CD8-positive, alpha-beta memory T cell (primary cell): Measurements from ENCODE around the gene ARID5A. TPM values are rescaled to one million over a fixed set of nuclear protein-coding genes. Genes with fewer than 3 reads are reported as not detected.
A peak's percentile ranks its signal among the peaks of the same experiment; 100 is the strongest.

Experiments
- CTCF ChIA-PET: fragments of 350-600 bp; sonication (Branson Sonifier 250); formaldehyde crosslinking; loops from one replicate; lab custom pipeline; 2021; ENCODE audit warnings: antibody characterized with exemption; lab: Charles Lee
- POLR2A ChIA-PET: fragments of 350-600 bp; sonication (Branson Sonifier 250); formaldehyde crosslinking; loops from one replicate; lab custom pipeline; 2021; ENCODE audit warnings: antibody characterized with exemption; lab: Charles Lee
- DNase-seq, 5 donors: peaks; one replicate each; pipeline versions ENCODE4 v3.0.0 to v3.0.0-alpha.2; 2020 to 2022; ENCODE audit warnings: mixed read lengths in 1 of 5
- H3K27ac ChIP-seq: one replicate; pipeline ENCODE4 v1.7.0; 2013; ENCODE audit warnings: low read depth, mild to moderate bottlenecking, low read length, moderate library complexity
- H3K27me3 ChIP-seq: 2 replicates; pipeline ENCODE4 v1.7.0; 2013; ENCODE audit warnings: low read length, mild to moderate bottlenecking; ENCODE audit not compliant: insufficient read depth, poor library complexity, severe bottlenecking
- H3K36me3 ChIP-seq: 2 replicates; pipeline ENCODE4 v1.7.0; 2013; ENCODE audit warnings: mild to moderate bottlenecking, low read length, moderate library complexity; ENCODE audit not compliant: insufficient read depth
- H3K4me1 ChIP-seq: 2 replicates; pipeline ENCODE4 v1.7.0; 2013; ENCODE audit warnings: mild to moderate bottlenecking, low read length, moderate library complexity; ENCODE audit not compliant: insufficient read depth
- H3K4me3 ChIP-seq: 2 replicates; pipeline ENCODE4 v1.7.0; 2013; ENCODE audit warnings: mild to moderate bottlenecking, low read length
- H3K9me3 ChIP-seq: 2 replicates; pipeline ENCODE4 v1.7.0; 2013; ENCODE audit warnings: mild to moderate bottlenecking, low read length
- H3K27ac Mint-ChIP-seq, 8 donors: one replicate each; pipeline ENCODE4 v1.8.0; 2020 to 2021; ENCODE audit warnings: mixed read lengths in 8 of 8, mild to moderate bottlenecking in 6 of 8, inconsistent platforms in 3 of 8, moderate library complexity in 3 of 8
- H3K27me3 Mint-ChIP-seq, 2 donors: one replicate each; pipeline ENCODE4 v1.8.0; 2020 to 2021; ENCODE audit warnings: mixed read lengths in 2 of 2, mild to moderate bottlenecking in 1 of 2, moderate library complexity in 1 of 2
- H3K36me3 Mint-ChIP-seq, 3 donors: one replicate each; pipeline ENCODE4 v1.8.0; 2020 to 2021; ENCODE audit warnings: mixed read lengths in 3 of 3, inconsistent platforms in 1 of 3, mild to moderate bottlenecking in 1 of 3
- H3K4me1 Mint-ChIP-seq, 3 donors: one replicate each; pipeline ENCODE4 v1.8.0; 2020 to 2021; ENCODE audit warnings: mixed read lengths in 3 of 3, inconsistent platforms in 1 of 3, mild to moderate bottlenecking in 1 of 3
- H3K4me3 Mint-ChIP-seq, 7 donors: one replicate each; pipeline ENCODE4 v1.8.0; 2020 to 2021; ENCODE audit warnings: mixed read lengths in 7 of 7, mild to moderate bottlenecking in 6 of 7, moderate library complexity in 4 of 7, inconsistent platforms in 2 of 7
- H3K9me3 Mint-ChIP-seq, 5 donors: one replicate each; pipeline ENCODE4 v1.8.0; 2020 to 2022; ENCODE audit warnings: mixed read lengths in 5 of 5, mild to moderate bottlenecking in 3 of 5, moderate library complexity in 2 of 5, inconsistent platforms in 1 of 5
- polyA plus RNA-seq: library from polyadenylated mRNA; unstranded; fragments of 300-500 nt; fragmentation: Illumina TruSeq; gene quantifications from one replicate; pipeline ENCODE4 v1.2.3, GENCODE V29; 2021
- total RNA-seq, 2 experiments: library from RNA; stranded (reverse); gene quantifications; one replicate each; pipeline ENCODE4 v1.2.3, GENCODE V29; 2021

Gene ARID5A
- total and polyA plus RNA-seq, 3 experiments from 2014 or later, result 84.0 to 147 (median 146) TPM

DNA sequence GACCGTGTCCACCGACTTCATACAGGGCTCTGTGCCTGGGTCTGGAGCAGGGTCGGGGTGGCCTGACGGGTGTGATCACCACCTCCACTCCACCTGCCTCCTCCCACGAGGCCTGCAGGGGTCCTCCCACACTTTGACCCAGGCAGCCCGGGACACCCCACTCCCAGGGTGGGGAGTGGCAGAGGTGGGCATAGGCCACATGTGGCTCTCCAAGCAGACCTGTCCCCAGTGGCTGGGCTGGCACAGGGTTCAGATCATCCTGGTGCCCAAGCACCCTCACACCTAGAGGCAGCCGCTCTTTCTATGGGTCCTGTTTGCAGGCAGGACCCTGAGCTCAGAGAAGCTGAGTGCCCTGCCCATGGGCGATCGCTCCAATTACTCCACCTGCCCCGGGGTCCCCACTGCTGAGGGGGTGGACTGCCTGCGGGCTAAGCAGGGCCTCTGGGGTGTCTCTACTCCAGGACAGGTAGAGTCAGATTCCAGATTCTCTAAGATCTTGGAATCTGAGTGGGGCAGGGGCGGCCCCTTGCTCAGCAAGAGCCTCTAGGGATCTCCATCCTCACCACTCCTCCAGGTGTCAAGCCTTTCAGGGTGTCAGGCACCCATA is 32.8 kb upstream of the ARID5A start:
- DNase-seq, result no peak
- Mint-ChIP-seq H3K36me3 (no peaks in the 10 kb centered on the region), H3K27me3 (peaks cover 0 to 4% of the 10 kb centered on the region in 2 donors), H3K4me1 (peaks cover 8 to 26% (median 14%) of the 10 kb centered on the region in 3 donors), H3K9me3 (no peaks in the 10 kb centered on the region), H3K4me3 (no peak overlapping the region), H3K27ac (no peak overlapping the region)
- ChIA-PET POLR2A (no interaction called here), CTCF (interaction anchor here (8.0 kb wide), 1 partner anchor 96 kb away, joined by 59 read pairs; no protein-coding TSS in a partner anchor)
- no peak overlapping the region for H3K4me3 ChIP-seq
- H3K27ac ChIP-seq, result no peak overlapping the region
- H3K27me3 ChIP-seq, result no peaks in the 10 kb centered on the region
- H3K4me1 ChIP-seq, result peaks cover 23% of the 10 kb centered on the region
- H3K36me3 ChIP-seq, result no peaks in the 10 kb centered on the region
- H3K9me3 ChIP-seq, result no peaks in the 10 kb centered on the region

DNA sequence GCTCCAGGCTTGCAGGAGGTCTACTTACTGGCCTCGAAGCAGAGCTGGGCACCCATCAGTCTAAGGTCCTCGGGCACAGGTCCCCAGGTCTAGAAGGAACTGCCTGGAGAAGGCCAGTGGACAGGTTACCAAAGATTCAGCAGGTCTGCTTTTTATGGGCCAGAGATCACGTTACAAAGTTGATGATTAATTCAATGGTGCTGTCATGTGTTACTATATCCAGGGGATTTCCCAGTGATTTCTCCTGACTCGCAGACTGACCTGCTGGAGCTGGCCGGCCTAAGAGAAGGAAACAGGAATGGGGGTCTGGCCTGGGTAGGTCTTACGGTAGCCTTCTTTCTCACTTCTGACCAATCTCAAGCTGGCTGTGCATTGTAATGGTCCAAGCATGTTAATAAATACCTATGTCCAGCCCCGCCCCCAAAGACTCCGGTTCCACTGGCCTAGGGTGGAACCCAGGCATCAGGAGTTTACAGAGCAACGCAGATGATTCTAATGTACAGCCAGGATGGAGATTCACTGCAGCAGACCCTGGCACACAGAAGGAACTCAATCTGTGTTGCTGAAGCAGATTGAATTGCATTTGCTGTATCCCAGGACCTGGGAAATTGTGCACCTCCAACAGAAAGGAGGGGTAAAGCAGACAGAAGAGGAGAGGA is 31.2 kb upstream of the ARID5A start, which contains the start of gene NEURL3:
Gene NEURL3 (minus strand): TSS at position 127 of the 659 bp plus-strand sequence. CDS start 71 bp downstream, at position 56.
- Histone ChIP-seq H3K4me3 (no peak within 1 kb of the TSS), H3K9me3 (no peaks in the 10 kb centered on the region), H3K27ac (no peak within 1 kb of the TSS), H3K36me3 (no peaks in the 10 kb centered on the region), H3K4me1 (peaks cover 23% of the 10 kb centered on the region), H3K27me3 (no peaks in the 10 kb centered on the region)
- Mint-ChIP-seq H3K4me3 (no peak within 1 kb of the TSS), H3K4me1 (peaks cover 13 to 34% (median 21%) of the 10 kb centered on the region in 3 donors), H3K27me3 (peaks cover 7 to 11% of the 10 kb centered on the region in 2 donors), H3K36me3 (no peaks in the 10 kb centered on the region), H3K9me3 (no peaks in the 10 kb centered on the region), H3K27ac (peak within 1 kb of the TSS in 1 of 8 donors; percentile 49)
- ChIA-PET POLR2A (no interaction called here), CTCF (interaction anchor here (8.0 kb wide), 1 partner anchor 98 kb away, joined by 59 read pairs; no protein-coding TSS in a partner anchor)
- DNase-seq, result no peak

DNA sequence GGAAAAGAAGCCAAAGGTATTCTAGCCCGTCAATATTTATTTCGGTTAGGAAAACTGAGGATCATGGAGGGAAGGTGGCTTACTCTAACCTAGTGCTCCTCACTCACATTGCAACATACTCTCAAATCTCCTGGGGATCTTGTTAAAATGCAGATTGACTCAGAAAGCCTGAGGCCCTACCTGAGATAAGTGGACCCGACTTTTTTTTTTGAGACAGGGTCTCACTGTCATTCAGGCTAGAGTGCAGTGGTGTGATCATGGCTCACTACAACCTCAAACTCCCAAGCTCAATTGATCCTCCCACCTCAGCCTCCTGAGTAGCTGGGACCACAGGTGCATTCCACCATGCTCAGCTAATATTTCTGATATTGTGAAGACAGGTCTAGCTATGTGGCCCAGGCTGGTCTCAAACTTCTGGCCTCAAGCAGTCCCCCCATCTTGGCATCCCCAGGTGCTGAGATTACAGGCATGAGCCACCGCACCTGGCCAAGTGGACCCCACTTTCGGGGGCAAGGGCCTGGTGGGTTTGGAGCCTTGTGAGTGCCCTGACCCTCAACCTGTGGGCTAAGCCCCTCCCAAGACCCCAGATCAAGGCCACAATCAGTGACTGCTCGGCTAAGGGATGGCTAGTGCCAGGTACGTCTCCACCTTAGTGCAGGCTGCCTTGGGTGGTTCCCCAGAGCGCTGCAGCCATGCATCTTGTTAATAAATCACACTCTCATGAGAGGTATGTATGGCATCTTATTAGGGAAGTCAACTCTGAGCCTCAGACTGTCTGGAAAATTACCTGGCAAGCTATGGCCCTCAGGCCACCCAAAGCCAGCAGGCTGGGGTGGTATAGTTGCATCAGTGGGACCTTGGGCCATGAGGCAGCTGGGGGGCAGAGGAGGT is 30.3 kb upstream of the ARID5A start:
- ChIA-PET CTCF (interaction anchor here (8.0 kb wide), 1 partner anchor 99 kb away, joined by 59 read pairs; no protein-coding TSS in a partner anchor), POLR2A (no interaction called here)
- H3K4me3 Mint-ChIP-seq, result no peak overlapping the region
- no peaks in the 10 kb centered on the region for H3K36me3 Mint-ChIP-seq
- no peak for DNase-seq
- H3K27me3 ChIP-seq, result peaks cover 4% of the 10 kb centered on the region
- no peak overlapping the region for H3K27ac ChIP-seq
- H3K27ac Mint-ChIP-seq, result peak overlapping the region in 2 of 8 donors; percentile 31 to 33
- H3K4me1 Mint-ChIP-seq, result peaks cover 10 to 30% (median 21%) of the 10 kb centered on the region in 3 donors
- H3K9me3 ChIP-seq, result no peaks in the 10 kb centered on the region
- H3K4me3 ChIP-seq, result no peak overlapping the region
- peaks cover 11 to 15% of the 10 kb centered on the region in 2 donors for H3K27me3 Mint-ChIP-seq
- H3K36me3 ChIP-seq, result no peaks in the 10 kb centered on the region
- H3K4me1 ChIP-seq, result peaks cover 23% of the 10 kb centered on the region
- no peaks in the 10 kb centered on the region for H3K9me3 Mint-ChIP-seq

GRCh38 chr2:96506907-96507240 is 29.7 kb upstream of the ARID5A start:
- no peak for DNase-seq
- Histone ChIP-seq H3K4me3 (no peak overlapping the region), H3K27me3 (peaks cover 4% of the 10 kb centered on the region), H3K36me3 (no peaks in the 10 kb centered on the region), H3K9me3 (no peaks in the 10 kb centered on the region), H3K4me1 (peaks cover 17% of the 10 kb centered on the region), H3K27ac (no peak overlapping the region)
- POLR2A ChIA-PET, result no interaction called here
- H3K27ac Mint-ChIP-seq, result peak overlapping the region in 1 of 8 donors; percentile 33
- no peak overlapping the region for H3K4me3 Mint-ChIP-seq
- peaks cover 8 to 24% (median 16%) of the 10 kb centered on the region in 3 donors for H3K4me1 Mint-ChIP-seq
- CTCF ChIA-PET, result interaction anchor here (1.0 to 8.0 kb wide), 2 partner anchors 47 to 99 kb away, joined by 4 to 59 read pairs; no protein-coding TSS in a partner anchor
- H3K36me3 Mint-ChIP-seq, result no peaks in the 10 kb centered on the region
- H3K9me3 Mint-ChIP-seq, result no peaks in the 10 kb centered on the region
- H3K27me3 Mint-ChIP-seq, result peaks cover 10 to 15% of the 10 kb centered on the region in 2 donors

DNA sequence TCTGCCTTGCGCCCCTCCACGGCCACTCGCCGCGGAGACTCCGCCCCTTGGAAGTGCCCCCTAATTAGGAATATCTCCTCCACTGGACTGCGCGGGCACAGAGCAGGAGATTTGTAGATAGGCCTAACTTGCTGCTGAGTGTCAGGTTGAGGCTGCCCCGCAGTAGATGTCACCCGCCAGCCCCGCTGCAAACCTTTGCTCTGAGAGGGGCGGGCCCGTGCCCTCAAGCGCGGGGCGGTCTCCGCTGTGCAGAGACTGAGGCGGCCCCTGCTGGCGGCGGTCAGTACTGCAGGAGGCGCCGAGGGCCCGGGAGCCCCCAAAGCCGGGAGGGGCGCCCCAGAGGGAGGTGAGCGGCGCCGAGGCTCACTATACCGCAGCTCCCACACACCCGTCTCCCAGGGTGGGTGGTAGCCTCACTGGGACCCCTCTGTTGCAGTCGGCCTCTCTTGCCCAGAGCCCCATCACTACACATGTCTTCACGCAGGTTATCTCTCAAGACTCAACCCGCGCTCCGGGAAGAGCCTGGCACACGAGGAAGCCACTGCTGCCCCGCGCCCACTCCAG is 28.5 kb upstream of the ARID5A start:
- Mint-ChIP-seq H3K27me3 (peaks cover 9 to 15% of the 10 kb centered on the region in 2 donors), H3K27ac (peak overlapping the region in 3 of 8 donors; percentile 48 to 61 (median 60)), H3K9me3 (no peaks in the 10 kb centered on the region), H3K4me3 (peak overlapping the region in 6 of 7 donors; percentile 65 to 80 (median 72)), H3K36me3 (no peaks in the 10 kb centered on the region), H3K4me1 (peaks cover 8 to 21% (median 13%) of the 10 kb centered on the region in 3 donors)
- peaks cover 4% of the 10 kb centered on the region for H3K27me3 ChIP-seq
- no peaks in the 10 kb centered on the region for H3K9me3 ChIP-seq
- H3K27ac ChIP-seq, result no peak overlapping the region
- no peaks in the 10 kb centered on the region for H3K36me3 ChIP-seq
- H3K4me1 ChIP-seq, result peaks cover 11% of the 10 kb centered on the region
- ChIA-PET CTCF (interaction anchor here (0.7 to 8.0 kb wide), 13 partner anchors 12 to 206 kb away, joined by 3 to 59 read pairs (median 4); partner anchors contain the start of gene SNRNP200), POLR2A (no interaction called here)
- H3K4me3 ChIP-seq, result peak overlapping the region; percentile 43
- peak; percentile 85 to 92 (median 89) for DNase-seq

GRCh38 chr2:96508521-96509113 is 27.9 kb upstream of the ARID5A start:
- ChIA-PET POLR2A (no interaction called here), CTCF (interaction anchor here (1.0 to 8.0 kb wide), 16 partner anchors 13 to 207 kb away, joined by 3 to 59 read pairs (median 4); partner anchors contain the start of gene SNRNP200)
- Mint-ChIP-seq H3K27me3 (peaks cover 7 to 15% of the 10 kb centered on the region in 2 donors), H3K36me3 (no peaks in the 10 kb centered on the region), H3K4me3 (peak overlapping the region in 2 of 7 donors; percentile 40 to 59), H3K9me3 (no peaks in the 10 kb centered on the region), H3K4me1 (peaks cover 8 to 21% (median 13%) of the 10 kb centered on the region in 3 donors), H3K27ac (peak overlapping the region in 2 of 8 donors; percentile 3 to 26)
- H3K4me3 ChIP-seq, result no peak overlapping the region
- H3K36me3 ChIP-seq, result no peaks in the 10 kb centered on the region
- peaks cover 11% of the 10 kb centered on the region for H3K4me1 ChIP-seq
- DNase-seq, result no peak
- H3K9me3 ChIP-seq, result no peaks in the 10 kb centered on the region
- no peak overlapping the region for H3K27ac ChIP-seq
- H3K27me3 ChIP-seq, result peaks cover 4% of the 10 kb centered on the region
